Right ventricle myocardium inferior (tissue), 1 donor: Measurements from ENCODE around the gene WLS. TPM values are rescaled to one million over a fixed set of nuclear protein-coding genes. Genes with fewer than 3 reads are reported as not detected.

ENCODE experiments used
- ATAC-seq: fragments of 200-7000 bp; cut with Tn5 transposase; one replicate; pipeline ENCODE4 v1.9.1; 2020; ENCODE audit warnings: mild to moderate bottlenecking, moderate library complexity
- DNase-seq: peaks from one replicate; pipeline ENCODE4 v3.0.0; 2021; ENCODE audit errors: missing footprints
- intact Hi-C: fragments of 100-400 bp; cut with DNase I; formaldehyde crosslinking; loops from one replicate; pipeline ENCODE4 v1.11.0; 2022
- total RNA-seq: library from RNA; stranded (reverse); fragmentation: NEBNext Ultra II Directional; extraction: Animal tissue kit (Norgen Biotek cat#: 25700); gene quantifications from one replicate; pipeline ENCODE4 v1.2.1, GENCODE V29; 2021
- donor health status: DM: no; HTN: yes; CAD: no; lungs with severe emphysema.

WLS gene
- total RNA-seq, 1 donor from 2014 or later, result 97.2 TPM

DNA sequence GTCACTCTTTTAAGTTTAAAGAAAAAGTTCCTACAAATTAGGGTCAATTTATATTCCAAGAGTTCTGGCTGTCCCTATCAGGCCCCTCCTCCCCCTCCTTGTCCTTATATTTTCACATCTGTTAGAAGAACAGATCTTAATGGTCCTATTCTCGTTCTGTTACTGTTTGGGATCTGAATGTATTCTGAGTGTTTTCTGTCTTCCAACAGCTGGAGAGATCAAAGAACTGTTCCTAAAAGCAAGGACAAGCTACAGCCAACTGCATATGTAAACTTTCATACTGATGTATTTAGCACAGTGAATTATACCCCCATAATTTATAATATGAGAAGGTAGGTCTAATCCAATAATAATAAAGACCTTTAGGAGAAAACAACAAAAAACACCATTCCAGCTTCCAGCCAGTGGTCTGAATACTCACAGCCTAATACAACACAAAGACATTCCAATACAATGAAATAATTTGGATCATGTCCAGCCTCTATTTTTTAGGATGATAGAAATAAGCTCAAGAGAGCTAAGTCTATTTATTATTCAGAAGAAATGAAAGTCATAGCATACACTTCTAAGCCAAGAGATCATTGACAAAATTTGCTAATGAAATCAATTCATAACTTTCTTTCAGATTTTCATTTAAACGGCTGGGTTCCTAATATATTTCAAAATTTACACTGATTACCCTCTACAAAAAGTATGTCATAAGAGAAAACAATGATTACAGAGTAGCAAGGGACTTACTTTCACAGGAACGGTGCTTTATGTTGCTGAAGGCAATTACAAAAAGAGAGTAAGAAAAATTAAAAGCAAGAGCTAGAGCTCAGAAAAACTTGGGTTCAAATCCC, 25.3 kb downstream of the WLS start:
- intact Hi-C loops, result loop anchor here (10.0 kb wide), 1 partner anchor 372 kb away; the partner anchor contains the start of gene GNG12
- DNase-seq (no peak), ATAC-seq (no peak)

DNA sequence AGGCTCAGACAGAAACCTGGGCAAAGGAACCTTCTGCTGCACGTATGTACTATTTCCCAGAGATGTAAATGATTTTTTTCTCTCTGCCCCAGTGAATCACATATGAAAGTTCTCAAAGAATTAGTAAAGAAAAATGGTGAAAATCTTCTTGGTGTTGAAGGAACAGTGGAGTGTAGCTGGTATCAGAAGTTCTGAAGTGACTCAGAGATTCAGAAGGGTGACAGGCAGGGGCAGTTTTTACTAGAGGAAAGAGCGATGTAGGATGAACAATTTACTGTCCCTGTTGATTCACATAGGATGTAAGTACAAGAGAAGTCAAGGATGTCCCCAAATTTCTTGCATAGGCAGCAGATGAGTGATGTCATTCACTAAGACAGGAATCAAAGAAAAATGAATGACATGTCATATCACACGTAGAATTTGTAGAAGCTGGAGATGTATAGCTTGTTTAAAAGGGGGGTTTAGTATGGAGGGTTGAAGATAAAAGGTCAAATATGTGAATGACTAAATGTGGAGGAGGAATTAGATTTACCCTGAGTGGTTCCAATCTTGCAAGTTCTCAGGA, 26.4 kb downstream of the WLS start:
- ATAC-seq, result no peak
- intact Hi-C loops, result loop anchor here (10.0 kb wide), 1 partner anchor 371 kb away; the partner anchor contains the start of gene GNG12
- DNase-seq, result no peak

DNA sequence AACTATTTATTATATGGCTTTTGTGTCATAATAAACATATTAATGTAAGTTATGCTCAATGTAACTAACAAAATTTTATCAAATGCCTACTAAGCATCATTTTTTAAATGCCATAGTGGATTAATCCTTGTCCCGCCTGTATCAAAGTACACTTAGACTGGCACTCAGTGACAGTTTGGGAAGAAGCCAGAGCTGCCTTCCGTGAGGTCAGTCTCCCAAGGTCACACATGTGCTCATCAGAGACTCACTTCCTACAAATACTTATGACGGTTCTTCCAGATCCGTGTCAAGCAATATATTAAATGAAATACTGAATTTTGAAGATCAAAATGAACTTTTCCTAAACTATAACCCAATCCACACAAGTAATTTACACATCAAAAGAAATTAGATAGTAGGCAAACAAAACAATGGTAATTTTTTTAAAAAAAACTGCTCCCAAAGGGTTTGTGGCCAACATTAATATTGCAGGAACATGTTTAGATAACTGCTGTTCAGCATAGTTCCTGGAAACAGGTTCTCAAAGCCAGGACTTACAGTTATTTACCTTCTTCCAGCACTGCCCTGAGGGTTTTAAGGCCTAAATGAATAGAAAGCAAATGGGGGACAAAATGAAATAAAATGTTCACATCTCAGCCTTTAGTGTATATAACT, 27.2 kb downstream of the WLS start:
- DNase-seq (no peak), ATAC-seq (no peak)

DNA sequence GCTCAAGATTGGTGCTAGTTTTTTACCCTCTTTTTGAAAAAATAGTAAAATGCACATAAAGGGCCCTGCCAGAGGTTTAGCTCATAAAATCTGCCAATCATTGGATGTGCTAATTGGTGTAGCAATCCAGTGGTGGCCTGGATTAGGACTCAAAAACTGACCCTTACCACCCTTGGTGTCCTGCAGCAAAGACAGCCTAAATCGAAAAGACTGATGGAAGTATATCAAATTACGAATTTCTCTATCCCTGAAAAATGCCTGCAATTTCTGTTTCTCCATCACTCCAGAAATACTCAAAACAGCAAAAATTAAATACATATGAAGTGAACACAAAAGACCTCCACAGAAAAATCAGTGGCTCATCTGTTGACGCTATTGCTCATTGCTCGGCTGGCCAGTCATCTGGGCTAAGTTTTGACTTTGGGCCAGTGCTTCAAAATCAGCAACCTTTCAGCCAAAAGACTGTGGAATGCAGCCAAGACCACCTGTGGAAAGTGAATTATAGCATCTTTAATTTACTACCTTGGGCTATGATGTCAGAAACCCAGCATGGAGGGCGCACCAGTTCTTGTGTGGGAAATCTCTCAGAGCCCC, 30.0 kb downstream of the WLS start:
- DNase-seq (no peak), ATAC-seq (peak; percentile 19)
- intact Hi-C loops, result loop anchor here (10.0 kb wide), 1 partner anchor 368 kb away; the partner anchor contains the start of gene GNG12

More for the DNA sequence above, 27.2 kb downstream of the WLS start:
- intact Hi-C loops, result loop anchor here (10.0 kb wide), 1 partner anchor 370 kb away; the partner anchor contains the start of gene GNG12

DNA sequence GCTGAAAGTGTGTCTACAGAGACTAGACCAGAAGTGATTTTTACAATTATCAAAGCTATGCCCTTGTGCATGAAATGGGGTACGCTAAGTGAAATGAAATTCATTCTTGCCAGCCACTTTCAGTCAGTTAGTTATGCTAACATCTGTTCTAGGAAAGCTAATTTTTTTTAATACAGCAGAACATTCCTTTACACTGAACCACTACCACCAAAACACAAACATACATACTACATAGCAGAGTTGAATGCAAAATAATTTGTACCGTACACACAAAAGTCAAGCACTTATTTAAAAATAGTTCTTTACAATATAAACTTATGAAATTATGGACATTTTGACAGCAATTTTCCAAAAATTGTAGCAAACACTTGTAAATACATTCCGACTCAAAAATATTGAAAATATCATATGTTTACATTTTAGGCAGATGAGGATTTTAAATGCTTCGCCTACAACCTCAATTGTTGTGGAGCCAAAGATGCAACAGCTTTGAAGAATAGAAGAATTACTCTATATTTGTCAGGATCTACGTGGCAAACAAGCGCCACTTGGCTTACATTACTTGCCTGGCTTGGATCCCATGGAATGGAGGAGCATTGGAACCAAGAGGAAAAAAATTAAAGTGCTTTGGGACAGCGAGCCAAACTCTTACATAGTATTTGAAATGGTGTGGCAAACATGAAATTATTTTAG, 30.6 kb downstream of the WLS start:
- ATAC-seq (peak; percentile 53), DNase-seq (no peak)
- intact Hi-C loops, result loop anchor here (10.0 kb wide), 1 partner anchor 367 kb away; the partner anchor contains the start of gene GNG12

DNA sequence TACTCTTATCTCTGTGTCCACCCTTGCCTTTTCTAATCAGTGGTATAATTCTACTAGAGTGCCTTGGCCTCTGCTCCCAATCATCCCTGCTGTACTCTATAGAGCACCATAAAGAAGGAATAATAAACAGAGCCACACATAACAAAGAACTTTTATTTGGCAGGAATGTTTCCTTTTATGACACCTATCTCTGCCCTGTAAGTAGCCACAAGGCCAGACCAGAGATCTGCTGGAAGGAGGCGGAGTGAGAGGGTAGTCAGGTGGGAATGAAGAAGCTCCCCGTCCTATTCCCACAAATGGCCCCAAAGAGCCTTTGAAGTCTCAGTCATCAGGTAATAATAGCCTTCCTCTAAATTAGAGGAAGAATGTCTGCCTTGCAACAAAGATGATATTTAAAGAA, 32.7 kb downstream of the WLS start:
- no peak for ATAC-seq
- intact Hi-C loops, result loop anchor here (10.0 kb wide), 1 partner anchor 365 kb away; the partner anchor contains the start of gene GNG12
- no peak for DNase-seq

DNA sequence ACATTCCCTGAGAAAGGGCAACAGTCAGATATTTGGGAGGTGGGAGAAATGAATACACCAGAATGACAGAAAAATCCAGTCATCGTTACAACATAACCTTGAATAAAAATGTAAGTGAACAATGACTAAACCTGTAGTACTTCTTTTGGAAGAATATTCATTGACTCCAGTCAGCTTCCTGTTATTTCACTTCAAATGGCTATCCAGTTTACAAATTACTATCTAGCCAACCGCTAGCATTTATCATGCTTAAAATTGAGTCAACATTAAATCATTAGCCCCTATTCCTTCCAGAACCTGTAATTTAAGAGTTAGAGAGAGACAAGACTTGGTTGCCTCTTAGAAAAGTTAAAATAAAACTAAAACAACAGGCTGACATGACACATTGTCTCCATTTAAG, 33.6 kb downstream of the WLS start:
- intact Hi-C loops, result no loop called here
- no peak for ATAC-seq
- DNase-seq, result no peak

DNA sequence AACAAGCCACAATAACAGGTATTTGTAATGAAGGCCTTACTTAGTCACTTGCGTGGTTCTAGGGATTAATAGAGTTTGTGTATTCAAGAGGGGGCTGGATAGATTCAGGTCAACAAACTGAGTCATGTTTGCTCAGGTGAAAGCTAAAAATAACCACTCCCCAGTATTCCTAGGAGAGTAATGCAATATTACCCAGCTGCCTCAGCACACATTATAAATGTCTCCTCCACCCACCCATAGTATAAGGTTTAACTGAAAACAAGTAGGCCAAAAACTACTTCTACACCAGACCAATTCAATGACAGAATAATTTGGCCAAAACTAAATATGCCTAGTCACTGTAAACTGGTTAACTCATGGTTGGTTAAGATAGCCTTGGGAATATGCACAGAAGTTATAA, 34.4 kb downstream of the WLS start:
- ATAC-seq (no peak), DNase-seq (no peak)
- intact Hi-C loops, result loop anchor here (1.0 kb wide), 1 partner anchor 33 kb away; no protein-coding TSS in a partner anchor

DNA sequence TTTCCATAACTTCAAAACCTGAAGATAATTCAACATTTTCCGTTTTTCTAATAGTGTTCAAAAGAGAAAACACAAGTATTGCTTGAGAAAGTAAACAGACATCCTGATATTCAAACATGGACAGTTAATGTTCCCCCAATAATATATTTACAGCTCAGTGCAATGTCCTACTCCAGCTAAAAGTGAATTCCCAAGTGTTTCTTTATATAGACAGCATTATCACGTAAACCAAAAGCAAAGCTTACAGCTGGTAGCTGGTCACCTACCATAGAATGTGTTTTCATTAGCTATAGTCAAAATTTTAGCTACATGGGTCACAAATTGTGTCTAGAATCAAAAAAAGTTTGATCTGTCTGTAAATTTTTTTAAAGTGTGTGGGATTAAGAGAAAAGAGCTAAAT, 34.9 kb downstream of the WLS start:
- no peak for ATAC-seq
- intact Hi-C loops, result loop anchor here (1.0 kb wide), 1 partner anchor 34 kb away; no protein-coding TSS in a partner anchor
- no peak for DNase-seq

DNA sequence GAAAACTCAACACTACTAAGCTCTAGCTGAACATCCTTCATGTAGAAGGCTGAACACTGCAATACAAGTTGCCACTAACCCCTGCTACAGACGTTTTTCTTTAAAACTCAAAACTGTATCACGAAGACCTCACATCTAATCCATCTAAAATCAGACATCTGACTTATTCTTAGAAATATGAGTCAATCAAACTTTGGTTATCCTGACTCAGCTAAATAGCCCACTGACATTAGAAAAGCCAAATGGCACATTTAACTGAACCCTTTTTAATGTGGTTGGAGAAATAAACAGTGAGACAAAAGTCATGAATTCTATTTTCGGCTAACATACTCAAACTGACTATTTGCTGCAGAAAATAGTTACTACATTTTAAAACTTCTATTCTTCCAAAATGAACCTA, 35.6 kb downstream of the WLS start:
- DNase-seq (no peak), ATAC-seq (no peak)
- intact Hi-C loops, result loop anchor here (1.0 kb wide), 1 partner anchor 35 kb away; no protein-coding TSS in a partner anchor

DNA sequence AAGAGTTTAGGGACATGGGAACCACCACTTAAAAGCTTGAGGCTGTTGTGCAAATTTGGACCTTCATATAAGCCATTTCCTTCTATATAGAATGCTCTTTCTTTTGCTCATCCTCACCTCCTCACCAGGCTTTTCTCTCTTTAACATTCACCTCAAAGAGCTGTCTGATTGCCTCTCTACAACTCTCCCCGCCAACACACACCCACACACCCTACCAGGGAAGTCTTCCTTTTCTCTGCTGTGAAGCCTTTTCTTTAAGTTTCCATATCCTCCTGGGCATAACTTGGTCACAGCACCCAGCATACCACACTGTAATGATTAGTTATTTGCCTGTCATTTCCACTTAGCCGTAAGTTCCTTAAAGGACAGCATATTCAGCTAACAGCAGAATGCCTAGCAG, 40.6 kb downstream of the WLS start:
- no peak for ATAC-seq
- no peak for DNase-seq
- intact Hi-C loops, result no loop called here

DNA sequence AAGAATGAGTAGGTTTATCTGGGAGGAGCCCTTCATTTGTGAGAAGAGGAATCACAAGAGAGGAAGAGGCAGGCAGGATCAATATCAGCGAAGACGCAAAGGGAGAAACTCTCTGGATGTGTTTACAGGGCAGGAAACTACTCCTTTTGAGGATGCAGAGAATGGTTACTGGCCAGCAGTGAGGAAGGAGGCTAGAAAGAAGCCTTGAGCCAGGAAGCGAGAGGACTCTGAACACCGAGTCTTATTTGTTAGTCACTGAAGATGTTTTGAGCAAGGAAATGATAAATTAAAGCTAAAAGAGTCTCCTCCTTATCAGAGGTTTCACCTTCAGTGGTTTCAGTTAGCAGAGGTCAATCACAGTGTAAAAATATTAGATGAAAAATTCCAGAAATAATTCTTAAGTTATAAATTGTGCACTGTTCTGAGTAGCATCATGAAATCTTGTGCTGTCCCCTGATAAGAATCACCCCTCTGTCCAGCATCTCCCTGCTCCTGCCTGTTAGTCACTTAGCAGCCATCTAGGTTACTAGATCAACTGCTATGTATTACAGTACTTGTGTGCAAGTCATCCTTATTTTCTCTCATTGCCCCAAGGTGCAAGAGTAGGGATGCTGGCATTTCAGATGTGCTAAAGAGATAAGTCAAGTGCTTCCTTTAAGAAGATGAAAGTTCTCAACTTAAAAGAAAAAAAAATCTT, 43.5 kb downstream of the WLS start:
- ATAC-seq (no peak), DNase-seq (no peak)
- intact Hi-C loops, result no loop called here

DNA sequence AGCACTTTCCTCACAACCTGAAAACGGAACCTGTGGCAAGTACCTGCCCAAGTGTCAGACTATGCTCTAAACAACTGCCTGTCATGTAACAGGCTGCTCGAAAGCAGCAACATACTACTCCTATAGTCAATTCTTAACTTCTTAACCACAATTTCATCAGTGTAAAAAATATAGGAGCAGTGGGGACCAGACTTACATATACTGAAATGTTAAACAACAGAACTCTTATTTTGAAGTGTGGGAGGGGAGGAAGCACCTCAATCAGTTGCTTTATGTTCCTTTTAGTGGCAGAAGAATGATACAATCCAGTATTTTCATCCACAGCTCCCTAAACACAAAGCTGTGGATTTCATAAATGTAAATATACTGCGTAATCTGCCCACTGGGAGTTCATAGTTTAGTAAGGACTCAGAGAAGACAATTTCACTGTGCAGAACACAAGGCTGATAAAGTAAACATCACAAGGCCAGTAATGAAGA, 44.2 kb downstream of the WLS start:
- DNase-seq (no peak), ATAC-seq (no peak)
- intact Hi-C loops, result no loop called here

DNA sequence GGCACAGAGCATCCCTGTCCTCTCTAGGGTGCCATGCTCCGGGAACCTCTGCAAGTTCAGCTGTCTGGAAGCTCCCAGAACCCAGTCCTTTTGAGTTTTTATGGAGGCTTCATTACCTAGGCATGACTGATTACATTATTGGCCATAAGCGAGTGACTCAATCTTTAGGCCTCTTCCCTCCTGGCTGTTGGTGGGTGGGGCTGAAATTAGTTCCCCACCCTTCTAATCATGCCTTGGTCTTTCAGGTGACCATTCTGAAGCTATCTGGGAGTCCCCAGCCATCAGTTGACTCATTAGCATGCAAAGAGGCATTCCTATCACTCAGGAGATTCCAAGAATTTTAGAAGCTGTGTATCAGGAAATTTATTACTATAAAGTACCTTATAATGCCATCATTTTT, 46.6 kb downstream of the WLS start:
- intact Hi-C loops, result no loop called here
- DNase-seq (no peak), ATAC-seq (no peak)

DNA sequence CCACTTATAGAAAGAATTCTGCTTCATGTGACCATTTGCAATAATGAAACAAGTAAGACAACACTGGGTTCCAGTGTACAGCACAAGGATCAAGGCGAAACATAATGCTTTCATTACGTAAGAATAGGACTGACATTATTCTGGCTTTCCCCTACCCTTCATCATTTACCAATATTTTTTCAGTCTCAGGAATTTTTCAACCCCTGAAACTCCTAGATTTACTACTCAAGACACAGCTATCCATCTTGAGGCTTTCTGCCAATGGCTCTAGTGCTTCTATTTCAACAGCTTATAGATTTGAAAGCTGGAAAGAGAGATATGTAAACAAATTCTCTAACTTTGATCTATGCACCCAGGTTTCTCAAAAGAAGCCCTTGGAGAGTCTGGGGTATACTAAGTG, 48.4 kb downstream of the WLS start:
- DNase-seq (no peak), ATAC-seq (no peak)
- intact Hi-C loops, result no loop called here

DNA sequence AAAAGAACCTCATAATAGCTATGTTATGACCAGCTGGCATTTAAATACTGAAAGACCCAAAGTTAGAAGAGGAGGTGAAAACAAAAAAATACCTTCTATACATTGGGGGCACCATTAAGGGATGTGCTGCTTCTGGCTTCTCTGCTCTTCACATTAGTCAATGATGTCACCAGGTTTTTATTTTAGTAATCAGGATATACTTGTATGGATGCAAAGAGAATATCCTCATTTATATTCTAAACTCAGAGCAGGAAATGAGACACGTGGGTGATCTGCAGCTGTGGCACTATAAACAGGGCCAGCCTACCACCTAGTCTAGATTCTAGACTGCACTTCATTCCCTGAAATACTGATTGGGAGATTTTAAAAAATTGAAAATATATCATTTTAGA, 51.2 kb downstream of the WLS start:
- no peak for DNase-seq
- no peak for ATAC-seq
- intact Hi-C loops, result no loop called here

DNA sequence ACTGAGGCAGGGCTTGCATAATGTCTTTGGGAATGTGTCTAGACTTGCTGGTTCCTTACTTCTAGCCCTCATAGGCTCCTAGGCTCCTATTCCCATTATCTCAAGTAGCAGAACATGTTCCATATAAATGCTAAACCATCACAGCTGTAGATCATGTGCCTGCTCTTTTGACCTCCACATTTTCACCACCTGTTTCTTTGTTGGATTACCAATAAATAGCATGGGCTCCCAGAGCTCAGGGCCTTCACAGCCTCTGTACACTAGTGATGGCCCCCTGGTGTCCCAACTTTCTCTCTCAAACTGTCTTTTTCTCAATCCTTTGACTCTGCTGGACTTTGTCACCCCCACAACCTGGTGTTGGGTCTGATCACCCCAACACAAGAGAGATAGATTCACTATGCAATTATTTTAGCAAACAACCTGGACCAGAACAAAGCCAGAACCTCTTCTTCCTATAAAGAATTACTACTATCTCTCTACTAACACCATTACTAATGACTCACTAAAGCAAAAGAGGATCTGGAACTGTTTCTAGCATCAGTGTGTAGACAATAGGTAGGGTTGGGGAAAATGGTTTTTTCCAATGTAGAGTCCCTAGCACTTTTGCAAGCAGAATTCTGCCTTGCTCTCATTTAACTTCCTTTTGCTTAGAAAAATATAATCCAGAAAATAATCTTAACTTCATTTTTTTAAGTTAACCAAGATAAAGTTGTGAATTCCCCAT, 51.7 kb downstream of the WLS start:
- DNase-seq (no peak), ATAC-seq (no peak)
- intact Hi-C loops, result no loop called here
